H1 (cell line): ENCODE data around the gene EYA4.

Experiments
- CTCF ChIP-seq, 3 experiments: IDR thresholded peaks; 1 replicate in 2 of 3; 2 replicates in 1 of 3; pipeline versions ENCODE4 v1.5.1 to v1.6.1; 2011; ENCODE audit warnings: low read length in 3 of 3, mild to moderate bottlenecking in 3 of 3, inconsistent platforms in 2 of 3, low read depth in 1 of 3, moderate library complexity in 1 of 3; ENCODE audit not compliant: insufficient read depth in 1 of 3; ENCODE audit errors: control extremely low read depth in 1 of 3
- EP300 ChIP-seq, 2 experiments: IDR thresholded peaks; 1 replicate in 1 of 2; 2 replicates in 1 of 2; pipeline ENCODE4 v1.6.1; 2011 to 2012; ENCODE audit warnings: low read depth in 2 of 2, low read length in 2 of 2, mild to moderate bottlenecking in 2 of 2, borderline replicate concordance in 1 of 2, inconsistent platforms in 1 of 2, moderate library complexity in 1 of 2

- TF ChIP-seq EP300 (IDR thresholded peaks at IDR 0.05; ENCODE audit: borderline replicate concordance in 1 of 2, low read depth in 2 of 2, low read length in 2 of 2) (no peak), CTCF (IDR thresholded peaks at IDR 0.05; ENCODE audit: control extremely low read depth in 1 of 3, insufficient read depth in 1 of 3, low read depth in 1 of 3, low read length in 3 of 3) (no peak)
Measured at GRCh38 chr6:133290930-133291329, 49.8 kb downstream of the EYA4 start.
